Hepatocyte (in vitro differentiated cells): Measurements from ENCODE around the gene ZDHHC16.

Experiments
- CTCF ChIP-seq: fragments of 200-600 bp; sonication (generic); IDR thresholded peaks from 2 replicates; pipeline ENCODE4 v1.5.1; 2016; ENCODE audit warnings: antibody characterized with exemption, mild to moderate bottlenecking; ENCODE audit not compliant: poor library complexity
- EZH2 ChIP-seq: fragments of 200-600 bp; sonication (generic); IDR thresholded peaks from 2 replicates; pipeline ENCODE4 v1.6.1; 2016; ENCODE audit warnings: antibody characterized with exemption, mild to moderate bottlenecking, borderline replicate concordance

GRCh38 chr10:97404044-97404443 is 41.9 kb upstream of the ZDHHC16 start:
- TF ChIP-seq CTCF (no peak), EZH2 (no peak)
